Inflammatory macrophage treated with lipopolysaccharide for 1 hour (primary cell): ENCODE results near the gene ZNF670.
"Not testable (repeated sequence)": the region's sequence is repeated elsewhere in the genome, so short reads cannot be mapped to it uniquely, and the experiment has no call there.

Experiments
- DNase-seq, 2 donors: peaks; one replicate each; pipeline ENCODE4 v3.0.0-alpha.2; 2020 to 2022

The ZNF670 gene

DNA sequence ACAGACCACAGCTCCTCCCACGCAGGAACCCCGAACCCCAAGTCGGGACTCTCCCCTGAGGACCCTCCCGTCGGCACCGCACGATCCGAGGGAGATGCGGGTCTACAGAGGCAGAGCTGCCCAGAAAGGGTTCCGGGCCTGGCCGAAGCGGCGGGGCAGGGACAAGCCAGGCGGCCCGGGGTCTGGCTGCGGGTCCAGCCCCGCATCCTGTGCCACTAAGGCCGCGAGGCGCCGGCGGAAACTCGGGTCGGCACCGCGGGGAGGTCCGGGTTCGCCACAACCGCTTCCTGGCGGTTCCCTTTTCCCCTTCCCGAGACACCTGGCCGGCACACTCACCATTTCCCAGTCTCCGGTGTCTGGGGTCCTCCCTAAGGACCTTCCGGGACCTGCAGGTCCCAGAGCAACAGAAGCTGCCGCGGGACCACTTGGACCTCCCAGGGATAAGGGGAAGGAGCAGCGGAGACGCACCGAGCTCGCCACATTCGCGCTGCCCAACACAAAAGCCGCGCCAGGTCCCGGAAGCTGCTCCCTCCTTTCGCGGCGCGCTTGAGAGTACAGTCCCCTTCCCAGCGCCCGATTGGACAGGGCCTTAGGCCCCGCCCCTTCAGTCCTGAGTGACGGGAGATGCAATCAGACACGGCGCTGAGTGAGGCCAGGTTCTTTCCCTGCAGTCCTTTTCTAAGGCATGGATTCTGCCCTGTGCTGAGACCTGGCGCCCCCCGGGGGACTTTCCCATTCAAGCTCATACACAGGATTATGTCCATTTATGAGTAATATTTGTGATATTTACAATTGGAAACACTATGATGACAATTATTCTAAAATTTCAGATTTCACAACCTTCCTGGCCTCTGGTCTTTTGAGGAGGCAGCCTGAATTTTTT lies at the start of gene ZNF670:
Gene ZNF670 (minus strand): TSS at position 554 of the 883 bp plus-strand sequence. CDS start 215 bp downstream, at position 339.
- DNase-seq, result peak; percentile 92 to 93

DNA sequence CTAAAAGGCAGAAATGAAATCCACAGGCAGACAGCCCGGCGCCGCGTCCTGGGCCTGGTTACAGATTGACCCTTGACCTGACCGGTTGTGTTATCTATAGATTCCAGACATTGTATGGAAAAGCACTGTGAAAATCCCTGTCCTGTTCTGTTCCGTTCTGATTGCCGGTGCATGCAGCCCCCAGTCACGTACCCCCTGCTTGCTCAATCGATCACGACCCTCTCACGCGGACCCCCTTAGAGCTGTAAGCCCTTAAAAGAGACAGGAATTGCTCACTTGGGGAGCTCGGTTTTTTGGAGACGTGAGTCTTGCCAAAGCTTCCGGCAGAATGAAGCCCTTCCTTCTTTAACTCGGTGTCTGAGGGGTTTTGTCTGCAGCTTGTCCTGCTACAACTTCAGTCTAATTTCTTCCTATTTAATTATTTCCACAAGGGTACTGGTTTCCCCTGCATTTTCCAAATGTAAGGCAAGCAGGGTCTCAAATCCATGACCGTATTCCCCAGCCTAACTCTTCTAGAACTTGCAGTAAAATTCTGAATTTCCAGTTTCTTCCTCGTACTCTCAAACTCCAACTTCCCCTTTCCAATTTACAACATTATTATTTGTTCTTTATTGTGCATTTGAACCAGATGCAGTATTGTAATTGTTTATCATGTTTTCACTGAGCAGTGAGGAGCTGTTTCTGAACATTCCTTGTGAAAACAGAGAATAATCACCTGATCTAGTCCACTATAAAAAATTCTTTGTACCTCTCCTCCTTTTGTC lies 49.1 kb upstream of the ZNF670 start:
- DNase-seq, result peak in 1 of 2 donors; percentile 29

DNA sequence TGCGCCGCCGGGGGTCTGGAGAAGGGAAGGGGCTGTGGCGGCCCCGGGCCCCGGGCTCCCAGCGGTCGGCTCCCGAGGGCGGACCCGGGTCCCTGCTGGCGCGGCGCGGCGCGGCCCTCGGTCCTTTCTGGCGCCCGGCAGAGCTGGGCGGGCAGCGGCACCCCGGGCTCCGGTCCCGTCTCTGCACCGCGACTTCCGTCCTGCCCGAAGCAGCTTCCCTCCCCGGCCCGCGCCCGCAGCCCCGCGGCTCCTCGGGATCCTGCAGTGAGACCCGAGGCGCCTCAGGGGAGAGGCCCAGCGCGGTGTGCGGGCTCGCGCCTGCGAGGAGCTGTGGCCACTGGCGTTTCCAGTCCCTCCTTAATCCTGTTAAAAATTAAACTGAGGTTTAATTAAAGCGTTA lies 48.0 kb upstream of the ZNF670 start:
- DNase-seq, result not testable (repeated sequence)

DNA sequence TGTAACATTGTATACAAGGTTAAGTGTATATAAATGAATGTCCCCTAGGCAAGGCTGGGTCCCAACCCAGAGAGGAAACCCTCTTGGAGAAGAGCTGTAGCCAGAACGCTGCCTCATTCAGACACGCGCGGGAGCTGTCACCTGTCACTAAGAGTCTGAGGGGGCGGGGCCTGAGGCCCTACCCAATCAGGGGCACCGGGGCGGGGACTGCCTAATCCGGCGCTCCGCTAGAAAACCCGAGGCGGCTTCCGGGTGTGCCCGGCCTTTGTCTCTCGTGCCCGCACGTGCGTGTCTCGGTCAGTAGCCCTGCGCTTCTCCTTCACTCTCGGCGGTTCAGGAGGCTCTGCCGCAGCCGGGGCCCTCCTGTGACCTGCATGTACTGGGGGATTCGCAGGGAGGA lies 47.6 kb upstream of the ZNF670 start:
- DNase-seq, result not testable (repeated sequence)

DNA sequence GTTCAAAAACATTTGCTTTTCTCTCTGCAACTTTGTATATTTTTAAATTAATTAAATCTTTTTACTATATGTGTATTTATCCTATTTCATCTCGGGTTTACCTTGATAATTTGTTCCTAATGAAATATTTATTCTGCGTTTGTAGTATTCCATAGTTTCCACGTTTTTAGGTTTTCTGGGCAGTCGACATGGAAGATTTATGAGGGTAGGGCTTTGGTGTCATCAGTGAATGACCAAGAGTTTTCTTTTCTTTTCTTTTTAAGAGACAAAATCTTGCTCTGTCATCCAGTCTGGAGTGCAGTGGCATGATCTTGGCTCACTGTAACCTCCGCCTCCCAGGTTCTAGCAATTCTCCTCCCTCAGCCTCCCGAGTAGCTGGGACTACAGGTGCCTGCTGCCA lies 42.8 kb upstream of the ZNF670 start:
- DNase-seq, result no peak

DNA sequence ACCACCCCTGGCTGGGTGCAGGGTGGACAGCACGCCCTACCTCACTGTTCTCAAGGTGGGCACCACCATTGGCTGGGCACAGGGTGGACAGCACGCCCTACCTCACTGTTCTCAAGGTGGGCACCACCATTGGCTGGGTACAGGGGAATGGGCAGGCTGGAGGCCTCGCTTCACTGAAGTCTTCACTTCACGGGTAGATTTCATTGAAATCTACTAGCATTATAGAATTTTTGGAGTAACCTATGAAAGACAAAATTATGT lies 41.7 kb upstream of the ZNF670 start:
- DNase-seq, result not testable (repeated sequence)

DNA sequence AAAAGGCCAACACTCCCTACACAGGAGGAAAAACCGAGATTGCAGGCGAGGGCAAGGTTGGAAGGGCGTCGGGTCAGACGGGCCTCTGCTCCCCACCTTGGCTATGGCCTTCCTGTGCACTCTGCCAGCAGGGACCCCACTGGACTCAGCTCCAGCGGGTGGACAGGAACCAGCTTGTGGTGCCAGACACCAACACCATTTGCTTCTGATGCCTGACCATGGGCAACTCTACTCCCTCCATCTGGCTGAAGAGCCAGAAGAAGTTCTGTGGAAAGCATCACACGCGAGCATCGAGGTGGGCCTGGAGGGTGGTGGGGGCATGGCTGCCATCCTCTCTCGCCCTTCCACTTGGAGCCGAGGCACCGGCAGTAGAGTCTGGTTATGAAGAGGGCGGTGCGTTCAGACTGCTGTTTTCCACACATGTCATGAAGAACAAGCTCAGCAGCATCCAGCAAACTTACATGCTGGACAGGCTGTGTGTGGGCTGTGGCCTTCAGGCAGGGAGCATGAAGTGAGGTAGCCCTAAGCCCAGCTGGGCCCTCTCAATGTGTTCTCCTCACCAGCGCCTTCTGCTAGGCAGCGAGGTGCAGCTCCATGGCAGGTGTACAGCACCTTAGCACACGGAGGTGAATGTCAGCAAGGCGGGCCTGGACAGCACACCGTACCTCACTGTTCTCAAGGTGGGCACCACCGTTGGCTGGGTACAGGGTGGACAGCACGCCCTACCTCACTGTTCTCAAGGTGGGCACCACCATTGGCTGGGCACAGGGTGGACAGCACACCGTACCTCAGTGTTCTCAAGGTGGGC lies 41.2 kb upstream of the ZNF670 start:
- no peak for DNase-seq

DNA sequence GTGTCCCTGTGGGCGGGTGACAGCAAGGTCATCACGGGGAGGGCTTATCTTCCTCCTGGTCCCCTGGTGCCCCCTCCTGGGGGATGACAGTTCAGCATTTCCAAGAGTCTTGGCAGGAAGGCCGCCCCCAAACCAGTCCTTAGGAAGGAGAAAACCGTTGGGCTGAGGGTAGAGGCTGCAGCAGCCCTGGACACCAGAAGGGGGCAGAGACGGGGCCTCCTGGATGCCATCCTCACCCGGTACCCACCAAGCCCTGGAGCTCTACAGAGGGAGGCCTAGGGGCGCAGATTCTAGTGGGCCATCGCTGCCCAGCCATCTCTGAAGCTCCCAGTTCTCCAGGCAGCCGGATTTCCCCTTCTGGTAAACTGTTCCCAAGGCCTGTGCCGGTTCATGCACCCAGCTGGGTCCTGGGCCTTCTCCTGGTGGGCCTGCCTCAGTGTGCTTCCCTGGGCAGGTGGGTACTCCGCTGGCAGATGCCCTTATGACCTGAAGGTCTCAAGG lies 40.4 kb upstream of the ZNF670 start:
- DNase-seq, result no peak

DNA sequence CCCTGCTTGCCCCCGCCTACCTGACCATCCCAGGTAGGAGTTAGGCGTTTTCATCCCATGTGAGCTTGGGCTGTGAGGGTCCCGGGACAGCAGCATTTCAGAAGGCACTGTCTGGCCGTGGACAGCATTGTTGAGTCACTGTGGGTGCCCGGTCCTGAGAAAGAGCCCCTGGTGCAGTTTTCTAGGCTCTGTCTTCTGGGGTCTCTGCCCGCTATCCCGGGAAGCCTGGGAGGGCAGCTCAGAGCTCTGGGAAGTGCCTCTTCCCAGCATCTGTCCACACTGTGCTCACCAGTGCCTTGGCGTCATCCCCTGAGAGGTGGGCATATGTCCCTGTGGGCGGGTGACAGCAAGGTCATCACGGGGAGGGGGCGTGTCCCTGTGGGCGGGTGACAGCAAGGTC lies 36.9 kb upstream of the ZNF670 start:
- no peak for DNase-seq

DNA sequence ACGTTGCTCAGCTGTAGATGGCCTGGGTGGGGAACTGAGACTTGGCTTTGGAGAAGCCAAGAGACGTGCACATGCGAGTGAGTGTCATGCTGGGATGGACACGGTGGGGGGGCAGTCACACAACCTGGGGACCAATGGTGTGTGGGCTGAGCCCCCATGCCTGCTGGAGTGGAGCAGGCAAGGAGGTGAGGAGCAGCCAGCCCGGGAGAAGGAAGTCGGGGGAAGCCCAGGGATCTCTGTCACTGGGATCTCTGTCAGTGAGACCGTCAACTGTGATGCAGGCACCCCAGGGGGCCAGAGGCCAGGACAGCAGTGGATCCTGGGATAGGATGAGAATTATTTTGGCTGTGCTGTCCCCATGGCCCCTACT lies 36.5 kb upstream of the ZNF670 start:
- DNase-seq, result no peak

DNA sequence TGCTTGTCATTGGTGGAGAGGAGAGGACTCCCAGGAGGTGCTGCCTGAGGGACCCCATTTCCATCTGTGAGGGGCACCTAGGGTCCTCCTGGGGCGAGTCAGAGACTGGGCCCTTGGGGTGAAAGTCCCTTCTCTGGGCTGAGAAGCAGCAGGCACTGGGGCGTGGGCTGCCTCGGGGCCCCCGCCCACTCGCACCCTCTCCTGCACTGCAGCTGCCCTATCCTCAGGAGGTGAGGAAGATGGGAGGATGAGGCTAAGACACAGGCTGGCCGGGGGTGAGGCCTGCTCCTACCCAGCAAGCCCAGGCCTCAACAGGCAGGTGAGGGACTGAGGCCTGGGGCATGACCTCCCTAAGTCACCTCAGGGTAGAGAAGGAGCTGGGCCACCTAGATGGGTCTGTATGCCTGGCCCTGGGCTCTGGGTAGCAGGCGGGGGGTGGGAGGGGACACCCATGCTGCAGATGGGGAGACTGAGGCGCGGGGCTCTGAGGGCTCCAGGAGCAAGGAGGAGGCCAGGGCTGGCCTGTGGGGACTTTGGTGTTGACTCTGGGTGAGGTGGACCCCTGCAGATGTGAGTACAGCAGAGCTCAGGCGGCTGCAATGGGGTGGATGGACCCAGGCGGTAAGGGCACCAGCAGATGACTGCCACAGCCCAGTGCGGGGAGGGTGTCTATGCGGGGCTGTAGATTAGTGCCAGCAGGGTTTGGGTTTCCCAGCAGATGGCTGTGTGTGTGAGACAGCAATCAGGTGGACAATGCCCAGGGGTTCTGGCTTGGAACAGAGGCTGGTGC lies 35.9 kb upstream of the ZNF670 start:
- no peak for DNase-seq

DNA sequence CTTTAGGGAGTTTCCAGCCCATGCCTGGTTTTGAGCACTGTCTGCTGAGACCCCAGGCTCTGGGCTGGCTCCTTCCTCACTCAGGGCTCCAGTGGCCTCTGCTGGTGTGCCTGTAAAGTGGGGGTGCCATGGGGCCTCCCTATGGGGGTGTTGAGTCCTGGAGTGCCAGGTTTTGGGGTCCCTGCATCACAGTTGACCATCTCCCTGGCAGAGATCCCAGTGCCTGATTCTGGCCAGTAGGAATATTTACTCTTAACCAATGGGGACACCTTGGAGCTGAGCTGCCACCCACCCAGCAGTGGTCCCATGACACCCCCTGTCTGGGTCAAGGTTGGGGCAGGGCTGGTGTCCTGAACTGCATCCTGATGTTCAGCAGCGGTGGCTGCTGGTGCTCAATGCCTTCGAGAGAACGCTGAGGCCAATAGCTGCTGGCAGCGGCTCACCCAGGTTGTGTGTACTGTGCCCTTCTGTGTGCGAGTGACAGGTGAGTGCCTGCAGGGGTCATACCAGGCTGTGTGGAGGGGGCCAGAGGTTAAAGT lies 35.2 kb upstream of the ZNF670 start:
- DNase-seq, result no peak

DNA sequence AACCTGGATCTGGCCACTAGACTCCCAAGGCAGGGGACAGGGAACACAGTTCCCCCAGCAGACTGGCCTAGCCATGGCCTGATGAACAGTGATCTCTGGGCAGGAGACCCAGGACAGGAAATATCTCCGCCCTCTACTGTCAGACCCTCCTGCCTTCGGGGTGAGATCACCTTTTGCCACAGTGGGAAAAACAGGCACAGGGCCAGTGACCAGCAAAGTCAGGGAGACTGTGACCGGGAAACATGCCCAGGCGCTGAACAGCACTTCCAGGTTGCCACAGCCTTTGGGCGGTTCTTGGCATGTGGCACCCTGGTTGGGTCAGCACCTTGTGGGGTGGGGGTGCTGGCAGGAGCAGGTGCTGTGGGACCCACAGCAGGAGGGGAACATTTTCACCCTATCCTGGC lies 34.5 kb upstream of the ZNF670 start:
- DNase-seq, result no peak

DNA sequence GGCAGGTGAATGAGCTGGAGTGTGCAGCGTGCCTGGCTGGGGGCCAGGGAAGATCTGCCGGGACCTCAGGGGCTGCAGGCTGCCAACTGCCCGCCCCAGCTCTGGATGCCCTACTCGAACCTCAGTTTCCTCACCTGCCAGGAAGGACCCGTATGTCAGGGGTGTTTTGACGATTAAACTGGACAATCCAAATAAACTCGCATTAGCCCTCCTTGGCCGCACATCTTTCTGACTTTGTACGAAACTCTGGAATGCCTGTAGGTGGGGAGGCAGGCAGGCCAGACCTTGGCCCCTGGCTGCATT lies 33.8 kb upstream of the ZNF670 start:
- DNase-seq, result no peak

DNA sequence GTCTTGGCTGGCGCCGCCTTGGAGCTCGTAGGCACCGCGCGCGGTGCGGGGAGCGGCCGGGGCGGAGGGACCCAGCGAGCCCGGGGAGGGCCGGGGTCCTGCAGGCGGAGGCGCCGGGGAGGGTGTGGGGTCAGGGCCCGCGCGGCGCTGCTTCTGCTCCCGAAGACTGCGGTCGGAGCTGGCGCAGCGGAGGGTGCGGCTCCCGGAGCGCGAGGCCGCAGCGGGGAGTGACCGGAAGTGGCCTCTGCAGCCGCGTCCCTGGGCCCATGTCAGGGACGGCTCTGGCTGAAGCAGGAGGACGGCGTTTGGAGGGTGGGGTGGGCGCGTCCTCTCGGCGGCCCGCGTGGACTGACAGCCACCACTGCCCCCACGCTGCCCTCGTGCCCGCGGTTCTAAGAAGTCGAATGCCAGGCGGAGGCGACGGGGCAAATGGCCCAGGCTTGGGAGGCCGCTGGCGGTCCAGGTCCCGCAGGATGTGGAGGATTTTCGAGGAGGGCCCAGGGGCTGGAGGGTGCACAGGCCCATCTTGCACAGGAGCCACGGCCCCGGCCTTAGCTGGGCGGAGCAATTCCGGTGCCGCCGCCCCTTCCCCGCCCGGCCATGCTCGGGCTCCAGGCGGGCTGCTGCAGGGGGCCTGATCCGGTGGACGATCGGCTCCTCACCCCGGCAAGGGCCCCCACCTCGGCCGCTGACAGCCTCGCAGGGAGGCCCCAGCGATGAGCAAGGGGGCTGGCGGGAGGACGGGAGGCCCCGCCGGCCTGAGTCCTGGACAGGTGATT lies 33.3 kb upstream of the ZNF670 start:
- DNase-seq, result peak; percentile 41 to 43

DNA sequence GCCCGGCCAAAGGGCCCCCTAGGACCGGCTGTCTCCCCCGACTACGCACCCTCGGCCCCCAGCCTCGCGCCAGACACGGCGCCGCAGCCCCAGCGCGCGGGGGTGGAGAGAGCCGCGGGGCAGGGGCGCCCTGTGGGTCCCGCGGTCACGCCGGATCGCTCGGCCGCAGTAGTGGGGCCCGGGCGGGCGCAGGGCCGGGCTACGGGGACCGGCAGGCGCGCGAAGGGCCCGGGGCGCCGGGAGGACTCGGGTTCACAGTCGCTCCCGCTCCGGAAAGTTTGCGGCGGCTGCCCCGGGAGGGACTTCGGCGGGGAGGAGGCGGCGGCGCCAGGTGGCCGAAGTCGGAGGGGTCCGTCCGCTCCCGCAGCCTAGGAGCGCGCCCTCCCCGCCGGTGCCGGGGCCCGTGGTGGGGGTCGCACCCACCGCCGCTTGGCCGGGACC lies 32.7 kb upstream of the ZNF670 start:
- no peak for DNase-seq

DNA sequence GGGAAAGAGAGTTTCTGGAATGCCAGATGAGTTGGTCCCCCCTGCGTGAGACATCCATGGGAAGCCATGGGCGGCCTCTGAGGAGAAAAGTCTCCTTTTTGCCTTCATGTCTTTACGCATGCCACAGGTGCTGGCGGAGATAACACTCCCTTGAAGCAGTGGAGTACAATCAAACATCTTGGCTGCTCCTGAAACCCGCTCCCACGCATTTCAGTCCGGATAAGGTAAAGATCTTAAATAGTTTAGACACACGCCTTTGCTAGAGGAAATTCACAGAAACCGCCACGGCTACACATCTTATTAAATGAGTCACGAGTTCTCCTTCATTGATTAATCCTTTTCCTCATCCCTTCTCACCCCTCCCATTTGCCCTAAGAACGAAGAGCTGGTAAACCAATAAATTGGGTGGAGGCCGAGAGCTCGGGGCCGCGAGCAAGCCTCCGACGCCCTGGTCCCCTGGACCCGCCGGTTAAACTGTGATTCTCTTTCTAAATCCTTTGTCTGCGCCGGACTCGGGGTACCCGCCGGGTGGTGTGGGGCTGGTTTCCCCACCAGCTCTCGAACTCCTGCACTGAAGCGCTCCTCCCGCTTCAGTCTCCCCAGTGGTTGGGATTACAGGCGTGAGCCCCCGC lies 32.1 kb upstream of the ZNF670 start:
- no peak for DNase-seq

DNA sequence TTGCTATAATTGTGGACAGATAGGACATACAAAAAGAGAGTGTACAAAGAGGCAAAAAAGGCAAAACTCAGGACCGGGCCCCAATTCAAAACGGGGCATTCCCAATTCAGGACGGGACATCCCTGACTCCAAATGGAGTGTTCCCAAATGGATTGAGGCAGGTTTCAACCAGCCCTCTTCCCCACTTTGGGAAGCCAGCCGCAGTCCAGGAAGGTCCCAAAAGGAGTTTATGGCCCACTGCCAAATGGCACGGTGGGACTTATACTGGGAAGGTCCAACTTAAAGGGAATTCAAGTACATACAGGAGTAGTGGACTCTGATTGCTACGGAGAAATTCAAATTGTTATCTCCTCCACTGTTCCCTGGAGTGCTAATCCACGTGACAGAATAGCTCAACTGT lies 29.1 kb upstream of the ZNF670 start:
- DNase-seq, result no peak

DNA sequence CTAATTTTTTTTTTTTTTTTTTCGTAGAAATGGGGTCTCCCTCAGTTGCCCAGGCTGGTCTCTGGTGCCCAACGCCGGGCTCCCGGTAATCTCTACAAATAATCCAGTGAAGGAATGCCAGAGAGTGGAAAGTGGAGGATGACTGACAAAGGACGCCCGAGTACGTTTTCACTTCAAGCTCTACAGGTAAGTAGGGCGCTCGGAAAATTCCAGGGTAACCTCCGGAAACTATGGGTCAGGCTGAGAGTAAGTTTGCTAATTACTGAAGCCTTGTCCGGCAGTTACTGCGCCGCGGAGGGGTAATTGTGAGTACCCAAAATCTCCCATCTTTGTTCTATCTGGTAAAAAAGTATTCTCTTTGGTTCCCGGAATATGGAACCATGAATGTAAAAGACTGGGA lies 27.4 kb upstream of the ZNF670 start:
- DNase-seq, result no peak

DNA sequence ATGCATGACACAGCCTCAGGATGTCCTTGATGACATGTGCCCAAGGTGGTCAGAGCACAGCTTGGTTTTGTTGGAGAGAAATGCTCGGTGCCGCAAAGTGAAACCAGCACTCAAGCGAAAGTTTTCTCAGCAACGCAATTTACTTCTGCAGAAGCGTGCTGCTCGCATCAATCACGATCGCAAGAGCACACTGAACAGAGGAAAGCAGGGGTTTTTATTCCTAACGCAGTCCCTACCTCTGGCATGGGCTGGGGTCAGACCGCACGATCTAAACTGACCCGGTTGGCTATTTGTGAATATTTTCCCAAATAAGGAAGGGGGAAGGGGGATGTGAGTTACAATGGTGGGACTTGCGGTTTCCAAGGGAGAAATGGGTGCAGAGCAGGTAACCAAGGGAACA lies 26.4 kb upstream of the ZNF670 start:
- no peak for DNase-seq
